Astrocyte of the cerebellum (primary cell): ENCODE measurements around the gene ASB1.

Source experiments
- DNase-seq: peaks from one replicate; pipeline ENCODE4 v3.0.0-alpha.2; 2011; ENCODE audit warnings: low read depth
- H3K4me3 ChIP-seq: 2 replicates; pipeline ENCODE4 v1.5.1; 2011; ENCODE audit warnings: mild to moderate bottlenecking, low read depth, low read length, moderate library complexity
- CTCF ChIP-seq: IDR thresholded peaks from 2 replicates; pipeline ENCODE4 v1.5.1; 2012; ENCODE audit warnings: low read length, low read depth, moderate library complexity, mild to moderate bottlenecking; ENCODE audit errors: missing control alignments
- in situ Hi-C: cut with HindIII; loops from 2 replicates; pipeline ENCODE4 v1.10.0; 2017; ENCODE audit warnings: low sequenced_read_pairs

The ASB1 gene

GRCh38 chr2:238475034-238475433 is 48.3 kb downstream of the ASB1 start:
- no peak for TF ChIP-seq CTCF
- H3K4me3 ChIP-seq, result no peak overlapping the region
- in situ Hi-C loops, result no loop called here
- no peak for DNase-seq

- no peak for TF ChIP-seq CTCF
- H3K4me3 ChIP-seq, result no peak overlapping the region
- no peak for DNase-seq
- in situ Hi-C loops, result no loop called here
Measured at GRCh38 chr2:238475566-238475965, 48.8 kb downstream of the ASB1 start.

- DNase-seq, result no peak
- no peak for TF ChIP-seq CTCF
- no peak overlapping the region for H3K4me3 ChIP-seq
- in situ Hi-C loops, result no loop called here
Measured at GRCh38 chr2:238476258-238476657, 49.5 kb downstream of the ASB1 start.

- no peak for TF ChIP-seq CTCF
- H3K4me3 ChIP-seq, result no peak overlapping the region
- DNase-seq, result no peak
- in situ Hi-C loops, result no loop called here
Measured at GRCh38 chr2:238478216-238478615, 51.5 kb downstream of the ASB1 start.

GRCh38 chr2:238479847-238480246 is 53.1 kb downstream of the ASB1 start:
- no peak for TF ChIP-seq CTCF
- no peak for DNase-seq
- H3K4me3 ChIP-seq, result no peak overlapping the region
- in situ Hi-C loops, result no loop called here

- H3K4me3 ChIP-seq, result no peak overlapping the region
- in situ Hi-C loops, result no loop called here
- TF ChIP-seq CTCF, result no peak
- no peak for DNase-seq
Measured at GRCh38 chr2:238483021-238483420, 56.3 kb downstream of the ASB1 start.

- TF ChIP-seq CTCF, result no peak
- H3K4me3 ChIP-seq, result no peak overlapping the region
- in situ Hi-C loops, result no loop called here
- no peak for DNase-seq
Measured at GRCh38 chr2:238483656-238484055, 56.9 kb downstream of the ASB1 start.
